Spleen (tissue), 7 donors: Measurements from ENCODE around the gene ARFGEF3.

Experiments used
- CTCF ChIP-seq, 11 experiments: fragments of 200-600 bp in 7 of 11; fragments of 450-650 bp in 4 of 11; sonication (generic) in 4 of 11; IDR thresholded peaks in 8 of 11; conservative IDR thresholded peaks in 3 of 11; 1 replicate in 7 of 11; 2 replicates in 4 of 11; pipeline versions ENCODE4 v1.4.0 to v1.8.0; 2016 to 2021; ENCODE audit warnings: antibody characterized with exemption in 11 of 11, inconsistent platforms in 4 of 11, mild to moderate bottlenecking in 1 of 11
- POLR2A ChIP-seq, 3 donors: fragments of 450-650 bp; IDR thresholded peaks; one replicate each; pipeline ENCODE4 v1.5.1; 2017; ENCODE audit warnings: antibody characterized with exemption in 3 of 3, mild to moderate bottlenecking in 1 of 3
- donor health status: DM: no; HTN: no; CAD: no; lungs with moderate emphysema.
- donor health status: DM: no; HTN: no; CAD: no.
- donor health status: DM: no; HTN: no; CAD: no.

GRCh38 chr6:138387577-138388368, 226.0 kb downstream of the ARFGEF3 start:
- TF ChIP-seq POLR2A (IDR thresholded peaks at IDR 0.05) (no peak), CTCF (IDR thresholded peaks at IDR 0.05 in 8 of 11, conservative IDR thresholded peaks at IDR 0.05 in 3 of 11) (no peak)
